Measurements from ENCODE around the gene SNORC. TPM values are rescaled to one million over a fixed set of nuclear protein-coding genes. Genes with fewer than 3 reads are reported as not detected.
A peak's percentile ranks its signal among the peaks of the same experiment; 100 is the strongest.
"Not testable (repeated sequence)": the region's sequence is repeated elsewhere in the genome, so short reads cannot be mapped to it uniquely, and the experiment has no call there.

SNORC gene
- total RNA-seq, 6 experiments from 2014 or later: 2.0 to 14.5 (median 9.1) TPM

- TF ChIP-seq CTCF (IDR thresholded peaks at IDR 0.05) (no peak), POLR2A (IDR thresholded peaks at IDR 0.05) (no peak)
- ATAC-seq: no peak
- Histone ChIP-seq H3K36me3 (no peaks in the 10 kb centered on the region), H3K4me3 (no peak overlapping the region), H3K27ac (no peak overlapping the region), H3K9me3 (no peaks in the 10 kb centered on the region), H3K4me1 (no peaks in the 10 kb centered on the region), H3K27me3 (no peaks in the 10 kb centered on the region)
- intact Hi-C loops (cut with DNase I): no loop called here
- DNase-seq: no peak
- 81% methylated on average over 19 of the region's 43 CpGs for whole genome bisulfite sequencing (ENCODE audit: insufficient coverage, low coverage, low lambda C conversion rate, missing lambda C conversion rate)
Observed at GRCh38 chr2:232900811-232901735, 31.0 kb downstream of the SNORC start.

GRCh38 chr2:232901736-232902578 is 31.9 kb downstream of the SNORC start:
- WGBS (ENCODE audit: insufficient coverage, low coverage, low lambda C conversion rate, missing lambda C conversion rate): 87% methylated on average over 12 of the region's 28 CpGs
- peak in 3 of 4 donors; percentile 52 to 89 (median 72) for ATAC-seq

GRCh38 chr2:232903989-232904388 is 33.9 kb downstream of the SNORC start:
- no peaks in the 10 kb centered on the region for H3K27me3 ChIP-seq
- no peak for ATAC-seq
- intact Hi-C loops (cut with DNase I): no loop called here
- 80% methylated on average over 1 of the region's 9 CpGs for WGBS (ENCODE audit: insufficient coverage, low coverage, low lambda C conversion rate, missing lambda C conversion rate)
- no peaks in the 10 kb centered on the region for H3K36me3 ChIP-seq
- no peak for DNase-seq
- H3K9me3 ChIP-seq: no peaks in the 10 kb centered on the region
- H3K4me1 ChIP-seq: no peaks in the 10 kb centered on the region
- no peak overlapping the region for H3K4me3 ChIP-seq
- no peak for TF ChIP-seq CTCF (IDR thresholded peaks at IDR 0.05)
- TF ChIP-seq POLR2A (IDR thresholded peaks at IDR 0.05): no peak
- no peak overlapping the region for H3K27ac ChIP-seq

More at GRCh38 chr2:232901736-232902578, 31.9 kb downstream of the SNORC start:
- peak in 1 of 3 donors; percentile 47 for DNase-seq
- Histone ChIP-seq H3K4me1 (no peaks in the 10 kb centered on the region), H3K9me3 (no peaks in the 10 kb centered on the region), H3K4me3 (no peak overlapping the region), H3K36me3 (no peaks in the 10 kb centered on the region), H3K27me3 (no peaks in the 10 kb centered on the region), H3K27ac (no peak overlapping the region)
- TF ChIP-seq POLR2A (IDR thresholded peaks at IDR 0.05) (no peak), CTCF (IDR thresholded peaks at IDR 0.05) (no peak)
- intact Hi-C loops (cut with DNase I): no loop called here

- H3K27me3 ChIP-seq; H3K4me3 ChIP-seq; H3K4me1 ChIP-seq; H3K36me3 ChIP-seq; DNase-seq; H3K9me3 ChIP-seq; ATAC-seq; H3K27ac ChIP-seq; intact Hi-C loops (cut with DNase I): not testable (repeated sequence)
- 72% methylated on average over 6 of the region's 10 CpGs for WGBS (ENCODE audit: insufficient coverage, low coverage, low lambda C conversion rate, missing lambda C conversion rate)
Observed at GRCh38 chr2:232906867-232907717, 37.0 kb downstream of the SNORC start.

GRCh38 chr2:232907718-232908085 is 37.6 kb downstream of the SNORC start:
- intact Hi-C loops (cut with DNase I); ATAC-seq: not testable (repeated sequence)
- WGBS (ENCODE audit: insufficient coverage, low coverage, low lambda C conversion rate, missing lambda C conversion rate): 93% methylated on average over 9 of the region's 9 CpGs

More at GRCh38 chr2:232907718-232908085, 37.6 kb downstream of the SNORC start:
- not testable (repeated sequence) for DNase-seq, H3K4me3 ChIP-seq, H3K36me3 ChIP-seq, H3K9me3 ChIP-seq, H3K27ac ChIP-seq, H3K27me3 ChIP-seq, H3K4me1 ChIP-seq

Data from right lobe of liver (tissue), 6 donors.